Parathyroid adenoma (tissue), 2 donors: Measurements from ENCODE around the gene HDAC4.

Experiments
- H2AFZ ChIP-seq: fragments of 300-600 bp; sonication (generic); one replicate; pipeline ENCODE4 v1.7.0; 2017; ENCODE audit warnings: antibody characterized with exemption, mild to moderate bottlenecking
- H3K27ac ChIP-seq: fragments of 300-600 bp; sonication (generic); one replicate; pipeline ENCODE4 v1.7.0; 2017
- H3K27me3 ChIP-seq: fragments of 300-600 bp; sonication (generic); one replicate; pipeline ENCODE4 v1.7.0; 2017; ENCODE audit warnings: low read length; ENCODE audit not compliant: control insufficient read depth, insufficient read depth
- H3K36me3 ChIP-seq: fragments of 300-600 bp; sonication (generic); one replicate; pipeline ENCODE4 v1.7.0; 2017; ENCODE audit warnings: low read length; ENCODE audit not compliant: control insufficient read depth, insufficient read depth
- H3K4me1 ChIP-seq: fragments of 300-600 bp; sonication (generic); one replicate; pipeline ENCODE4 v1.7.0; 2017; ENCODE audit warnings: control low read depth
- H3K4me2 ChIP-seq: fragments of 300-600 bp; sonication (generic); one replicate; pipeline ENCODE4 v1.7.0; 2017; ENCODE audit warnings: low read length
- H3K4me3 ChIP-seq: fragments of 300-600 bp; sonication (generic); one replicate; pipeline ENCODE4 v1.7.0; 2017; ENCODE audit warnings: low read depth, low read length
- H3K79me2 ChIP-seq: fragments of 300-600 bp; sonication (generic); one replicate; pipeline ENCODE4 v1.7.0; 2017; ENCODE audit warnings: control low read depth
- H3K9ac ChIP-seq: fragments of 300-600 bp; sonication (generic); one replicate; pipeline ENCODE4 v1.7.0; 2017; ENCODE audit warnings: mild to moderate bottlenecking
- H3K9me3 ChIP-seq: fragments of 300-600 bp; sonication (generic); one replicate; pipeline ENCODE4 v1.7.0; 2017; ENCODE audit warnings: low read length; ENCODE audit not compliant: control insufficient read depth
- CTCF ChIP-seq: fragments of 300-600 bp; sonication (generic); IDR thresholded peaks from one replicate; pipeline ENCODE4 v1.7.0; 2017; ENCODE audit warnings: antibody characterized with exemption, mild to moderate bottlenecking
- donor health status: primary hyperparathyroidism.

Gene HDAC4

GRCh38 chr2:239020541-239021041, 380.2 kb downstream of the HDAC4 start:
- H3K9me3 ChIP-seq, result no peaks in the 10 kb centered on the region
- no peak overlapping the region for H3K9ac ChIP-seq
- no peak overlapping the region for H3K4me3 ChIP-seq
- no peaks in the 10 kb centered on the region for H3K79me2 ChIP-seq
- H3K27ac ChIP-seq, result no peak overlapping the region
- no peak for TF ChIP-seq CTCF
- no peak overlapping the region for H3K4me2 ChIP-seq
- no peaks in the 10 kb centered on the region for H3K4me1 ChIP-seq
- H3K27me3 ChIP-seq, result no peaks in the 10 kb centered on the region
- H2AFZ ChIP-seq, result no peak overlapping the region
- H3K36me3 ChIP-seq, result no peaks in the 10 kb centered on the region

GRCh38 chr2:239019183-239019581, 381.6 kb downstream of the HDAC4 start:
- Histone ChIP-seq H3K9ac (no peak overlapping the region), H3K4me2 (no peak overlapping the region), H3K27me3 (no peaks in the 10 kb centered on the region), H3K27ac (no peak overlapping the region), H3K4me1 (no peaks in the 10 kb centered on the region), H3K79me2 (no peaks in the 10 kb centered on the region), H3K9me3 (no peaks in the 10 kb centered on the region), H2AFZ (no peak overlapping the region), H3K4me3 (no peak overlapping the region), H3K36me3 (no peaks in the 10 kb centered on the region)
- no peak for TF ChIP-seq CTCF

- H3K27me3 ChIP-seq, result no peaks in the 10 kb centered on the region
Measured at GRCh38 chr2:239018271-239019182, 382.3 kb downstream of the HDAC4 start.

GRCh38 chr2:239017491-239018098, 383.2 kb downstream of the HDAC4 start:
- TF ChIP-seq CTCF, result no peak
- Histone ChIP-seq H3K27me3 (no peaks in the 10 kb centered on the region), H3K36me3 (no peaks in the 10 kb centered on the region)

More at GRCh38 chr2:239018271-239019182, 382.3 kb downstream of the HDAC4 start:
- no peaks in the 10 kb centered on the region for H3K36me3 ChIP-seq
- no peak overlapping the region for H2AFZ ChIP-seq
- TF ChIP-seq CTCF, result no peak
- no peak overlapping the region for H3K27ac ChIP-seq
- H3K4me1 ChIP-seq, result no peaks in the 10 kb centered on the region
- no peak overlapping the region for H3K4me3 ChIP-seq
- no peak overlapping the region for H3K4me2 ChIP-seq
- H3K79me2 ChIP-seq, result no peaks in the 10 kb centered on the region
- H3K9ac ChIP-seq, result no peak overlapping the region
- no peaks in the 10 kb centered on the region for H3K9me3 ChIP-seq

More at GRCh38 chr2:239017491-239018098, 383.2 kb downstream of the HDAC4 start:
- no peak overlapping the region for H3K4me2 ChIP-seq
- no peak overlapping the region for H3K4me3 ChIP-seq
- no peaks in the 10 kb centered on the region for H3K4me1 ChIP-seq
- H2AFZ ChIP-seq, result no peak overlapping the region
- no peak overlapping the region for H3K27ac ChIP-seq
- no peak overlapping the region for H3K9ac ChIP-seq
- no peaks in the 10 kb centered on the region for H3K79me2 ChIP-seq
- no peaks in the 10 kb centered on the region for H3K9me3 ChIP-seq
